Testis (tissue), 2 donors: ENCODE measurements around the gene SNX18.

Experiments
- POLR2A ChIP-seq: fragments of 450-650 bp; IDR thresholded peaks from one replicate; pipeline ENCODE4 v1.6.1; 2017; ENCODE audit warnings: antibody characterized with exemption, mild to moderate bottlenecking, moderate library complexity
- TF ChIP-seq, protein P1 (sequence below), 3 experiments: fragments of 450-650 bp in 2 of 3; fragments of 200-600 bp in 1 of 3; sonication (generic) in 1 of 3; IDR thresholded peaks; one replicate each; pipeline ENCODE4 v1.5.1; 2016 to 2019; ENCODE audit warnings: antibody characterized with exemption in 3 of 3, mild to moderate bottlenecking in 2 of 3, moderate library complexity in 1 of 3

DNA sequence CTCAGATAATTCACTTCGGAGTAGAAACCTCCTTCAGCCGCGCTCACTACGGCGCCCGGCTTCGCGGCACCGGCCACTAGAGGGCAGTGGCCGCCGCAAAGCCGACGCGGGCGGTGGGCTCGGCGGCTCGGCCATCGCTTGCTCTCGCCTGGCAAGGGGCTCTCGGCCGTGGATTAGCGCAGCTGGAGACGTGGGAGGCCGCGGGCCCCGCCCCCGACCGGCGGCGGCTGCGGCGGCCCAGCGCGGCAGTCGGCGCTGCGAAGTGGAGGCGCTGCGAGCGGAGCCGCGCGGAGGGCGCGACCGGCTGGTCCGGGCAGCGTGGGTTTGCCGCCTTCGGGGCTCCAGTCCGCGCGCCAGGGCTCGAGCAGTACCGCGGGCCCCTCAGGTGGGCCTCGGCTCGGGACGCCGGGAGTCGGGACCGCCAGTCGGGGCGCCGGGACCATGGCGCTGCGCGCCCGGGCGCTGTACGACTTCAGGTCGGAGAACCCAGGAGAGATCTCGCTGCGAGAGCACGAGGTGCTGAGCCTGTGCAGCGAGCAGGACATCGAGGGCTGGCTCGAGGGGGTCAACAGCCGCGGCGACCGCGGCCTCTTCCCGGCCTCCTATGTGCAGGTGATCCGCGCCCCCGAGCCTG lies at the start of gene SNX18:
- TF ChIP-seq POLR2A: no peak
- TF ChIP-seq, protein P1, sequence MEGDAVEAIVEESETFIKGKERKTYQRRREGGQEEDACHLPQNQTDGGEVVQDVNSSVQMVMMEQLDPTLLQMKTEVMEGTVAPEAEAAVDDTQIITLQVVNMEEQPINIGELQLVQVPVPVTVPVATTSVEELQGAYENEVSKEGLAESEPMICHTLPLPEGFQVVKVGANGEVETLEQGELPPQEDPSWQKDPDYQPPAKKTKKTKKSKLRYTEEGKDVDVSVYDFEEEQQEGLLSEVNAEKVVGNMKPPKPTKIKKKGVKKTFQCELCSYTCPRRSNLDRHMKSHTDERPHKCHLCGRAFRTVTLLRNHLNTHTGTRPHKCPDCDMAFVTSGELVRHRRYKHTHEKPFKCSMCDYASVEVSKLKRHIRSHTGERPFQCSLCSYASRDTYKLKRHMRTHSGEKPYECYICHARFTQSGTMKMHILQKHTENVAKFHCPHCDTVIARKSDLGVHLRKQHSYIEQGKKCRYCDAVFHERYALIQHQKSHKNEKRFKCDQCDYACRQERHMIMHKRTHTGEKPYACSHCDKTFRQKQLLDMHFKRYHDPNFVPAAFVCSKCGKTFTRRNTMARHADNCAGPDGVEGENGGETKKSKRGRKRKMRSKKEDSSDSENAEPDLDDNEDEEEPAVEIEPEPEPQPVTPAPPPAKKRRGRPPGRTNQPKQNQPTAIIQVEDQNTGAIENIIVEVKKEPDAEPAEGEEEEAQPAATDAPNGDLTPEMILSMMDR (IDR thresholded peaks at IDR 0.05): peak; percentile 97 to 99 (median 99)
